Peyer's patch (tissue), 4 donors: ENCODE measurements around the gene TTC12.

Experiments used
- POLR2A ChIP-seq, 2 donors: fragments of 450-650 bp; IDR thresholded peaks; one replicate each; pipeline ENCODE4 v1.5.1; 2017; ENCODE audit warnings: antibody characterized with exemption in 2 of 2, mild to moderate bottlenecking in 2 of 2, moderate library complexity in 2 of 2
- TF ChIP-seq, protein P1 (sequence below), 6 experiments: fragments of 450-650 bp in 4 of 6; fragments of 200-600 bp in 2 of 6; sonication (generic) in 1 of 6; IDR thresholded peaks; one replicate each; pipeline ENCODE4 v1.5.1; 2017 to 2019; ENCODE audit warnings: antibody characterized with exemption in 6 of 6, mild to moderate bottlenecking in 3 of 6, moderate library complexity in 1 of 6

DNA sequence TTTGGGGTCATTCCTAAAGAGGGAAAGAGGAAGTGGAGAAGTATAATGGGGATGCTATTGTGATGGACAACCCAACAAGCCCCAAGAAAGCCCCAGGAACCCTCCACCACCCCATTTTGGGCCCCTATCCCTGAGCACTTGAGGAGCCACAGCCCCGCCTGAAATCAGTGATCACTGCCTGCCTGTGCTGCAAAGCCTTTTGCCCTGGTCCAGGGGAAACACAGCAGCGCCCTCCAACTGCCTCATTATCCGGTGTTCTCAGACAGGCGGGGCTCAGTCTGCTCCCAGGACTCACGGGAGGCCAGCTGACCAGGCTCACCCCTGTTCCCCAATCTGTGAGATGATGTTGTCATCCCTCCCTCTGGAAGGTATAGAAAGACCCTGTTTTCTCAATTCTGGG lies 44.7 kb upstream of the TTC12 start:
- TF ChIP-seq POLR2A (IDR thresholded peaks at IDR 0.05), result no peak
- TF ChIP-seq, protein P1, sequence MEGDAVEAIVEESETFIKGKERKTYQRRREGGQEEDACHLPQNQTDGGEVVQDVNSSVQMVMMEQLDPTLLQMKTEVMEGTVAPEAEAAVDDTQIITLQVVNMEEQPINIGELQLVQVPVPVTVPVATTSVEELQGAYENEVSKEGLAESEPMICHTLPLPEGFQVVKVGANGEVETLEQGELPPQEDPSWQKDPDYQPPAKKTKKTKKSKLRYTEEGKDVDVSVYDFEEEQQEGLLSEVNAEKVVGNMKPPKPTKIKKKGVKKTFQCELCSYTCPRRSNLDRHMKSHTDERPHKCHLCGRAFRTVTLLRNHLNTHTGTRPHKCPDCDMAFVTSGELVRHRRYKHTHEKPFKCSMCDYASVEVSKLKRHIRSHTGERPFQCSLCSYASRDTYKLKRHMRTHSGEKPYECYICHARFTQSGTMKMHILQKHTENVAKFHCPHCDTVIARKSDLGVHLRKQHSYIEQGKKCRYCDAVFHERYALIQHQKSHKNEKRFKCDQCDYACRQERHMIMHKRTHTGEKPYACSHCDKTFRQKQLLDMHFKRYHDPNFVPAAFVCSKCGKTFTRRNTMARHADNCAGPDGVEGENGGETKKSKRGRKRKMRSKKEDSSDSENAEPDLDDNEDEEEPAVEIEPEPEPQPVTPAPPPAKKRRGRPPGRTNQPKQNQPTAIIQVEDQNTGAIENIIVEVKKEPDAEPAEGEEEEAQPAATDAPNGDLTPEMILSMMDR (IDR thresholded peaks at IDR 0.05), result no peak
